Activated B cell treated with CpG ODN at 0.5 μM for 24 hours (primary cell): ENCODE results near the gene OR5M10. TPM values are rescaled to one million over a fixed set of nuclear protein-coding genes. Genes with fewer than 3 reads are reported as not detected.
"Not testable (repeated sequence)": the region's sequence is repeated elsewhere in the genome, so short reads cannot be mapped to it uniquely, and the experiment has no call there.

Source experiments
- ATAC-seq: fragments of 200-7000 bp; cut with Tn5 transposase; one replicate; pipeline ENCODE4 v1.10.0; 2021; ENCODE audit warnings: low read depth, mild to moderate bottlenecking, moderate library complexity
- CTCF ChIA-PET: fragments of 350-600 bp; sonication (Branson Sonifier 250); formaldehyde crosslinking; loops from one replicate; lab custom pipeline; 2021; ENCODE audit warnings: antibody characterized with exemption; lab: Charles Lee
- POLR2A ChIA-PET: fragments of 350-600 bp; sonication (Branson Sonifier 250); formaldehyde crosslinking; loops from one replicate; lab custom pipeline; 2021; ENCODE audit warnings: antibody characterized with exemption; lab: Charles Lee
- DNase-seq: peaks from one replicate; pipeline ENCODE4 v3.0.0; 2022
- H3K27ac Mint-ChIP-seq: one replicate; pipeline ENCODE4 v1.8.0; 2020; ENCODE audit warnings: mixed read lengths
- H3K27me3 Mint-ChIP-seq: one replicate; pipeline ENCODE4 v1.8.0; 2021; ENCODE audit warnings: mixed read lengths
- H3K36me3 Mint-ChIP-seq: one replicate; pipeline ENCODE4 v1.8.0; 2021; ENCODE audit warnings: low read depth, mixed read lengths
- H3K4me1 Mint-ChIP-seq: one replicate; pipeline ENCODE4 v1.8.0; 2021; ENCODE audit warnings: mixed read lengths
- H3K4me3 Mint-ChIP-seq: one replicate; pipeline ENCODE4 v1.8.0; 2020; ENCODE audit warnings: mild to moderate bottlenecking, mixed read lengths
- H3K9me3 Mint-ChIP-seq: one replicate; pipeline ENCODE4 v1.8.0; 2020; ENCODE audit warnings: mixed read lengths
- intact Hi-C: fragments of 100-400 bp; cut with micrococcal nuclease; formaldehyde crosslinking; loops from one replicate; pipeline ENCODE4 v1.15.1; 2024
- total RNA-seq: library from RNA; stranded (reverse); gene quantifications from 2 replicates; pipeline ENCODE4 v1.2.3, GENCODE V29; 2022
- TF ChIP-seq, protein P1 (sequence below): fragments of 200-600 bp; IDR thresholded peaks from one replicate; pipeline ENCODE4 v1.8.0; 2022; ENCODE audit warnings: antibody characterized with exemption, mild to moderate bottlenecking

The OR5M10 gene
- not detected in 2 replicates for total RNA-seq

DNA sequence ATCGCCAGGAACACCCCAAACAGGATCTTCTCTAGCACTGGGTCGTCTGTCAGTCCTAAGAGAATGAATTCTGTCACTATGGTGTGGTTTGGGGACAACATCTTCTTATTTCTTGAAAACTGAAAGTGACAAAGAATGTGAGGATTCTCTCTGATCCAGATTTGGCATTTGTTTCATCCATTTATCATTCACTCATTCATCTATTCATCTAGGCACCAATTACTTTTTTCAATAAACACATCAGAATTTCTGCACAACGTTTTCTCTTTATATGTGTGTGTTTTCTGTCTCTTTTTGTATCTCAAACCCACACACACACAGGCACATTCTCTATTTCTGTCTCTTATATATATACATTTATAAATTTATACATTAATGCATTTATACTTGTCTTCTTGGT, at the start of gene OR5M10:
TSS of gene OR5M10 (minus strand) at position 101 of the 400 bp plus-strand sequence. CDS start at position 101, 0 bp downstream.
- H3K9me3 Mint-ChIP-seq = peaks cover 5% of the 10 kb centered on the region
- H3K27me3 Mint-ChIP-seq = no peaks in the 10 kb centered on the region
- H3K36me3 Mint-ChIP-seq = no peaks in the 10 kb centered on the region
- no peak for DNase-seq
- POLR2A ChIA-PET = no interaction called here
- CTCF ChIA-PET = no interaction called here
- no peak for ATAC-seq
- intact Hi-C loops = no loop called here
- no peaks in the 10 kb centered on the region for H3K4me1 Mint-ChIP-seq
- no peak within 1 kb of the TSS for H3K4me3 Mint-ChIP-seq
- TF ChIP-seq, protein P1, sequence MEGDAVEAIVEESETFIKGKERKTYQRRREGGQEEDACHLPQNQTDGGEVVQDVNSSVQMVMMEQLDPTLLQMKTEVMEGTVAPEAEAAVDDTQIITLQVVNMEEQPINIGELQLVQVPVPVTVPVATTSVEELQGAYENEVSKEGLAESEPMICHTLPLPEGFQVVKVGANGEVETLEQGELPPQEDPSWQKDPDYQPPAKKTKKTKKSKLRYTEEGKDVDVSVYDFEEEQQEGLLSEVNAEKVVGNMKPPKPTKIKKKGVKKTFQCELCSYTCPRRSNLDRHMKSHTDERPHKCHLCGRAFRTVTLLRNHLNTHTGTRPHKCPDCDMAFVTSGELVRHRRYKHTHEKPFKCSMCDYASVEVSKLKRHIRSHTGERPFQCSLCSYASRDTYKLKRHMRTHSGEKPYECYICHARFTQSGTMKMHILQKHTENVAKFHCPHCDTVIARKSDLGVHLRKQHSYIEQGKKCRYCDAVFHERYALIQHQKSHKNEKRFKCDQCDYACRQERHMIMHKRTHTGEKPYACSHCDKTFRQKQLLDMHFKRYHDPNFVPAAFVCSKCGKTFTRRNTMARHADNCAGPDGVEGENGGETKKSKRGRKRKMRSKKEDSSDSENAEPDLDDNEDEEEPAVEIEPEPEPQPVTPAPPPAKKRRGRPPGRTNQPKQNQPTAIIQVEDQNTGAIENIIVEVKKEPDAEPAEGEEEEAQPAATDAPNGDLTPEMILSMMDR = no peak
- no peak within 1 kb of the TSS for H3K27ac Mint-ChIP-seq

- H3K36me3 Mint-ChIP-seq = no peaks in the 10 kb centered on the region
- no peak for DNase-seq
- TF ChIP-seq, protein P1 = no peak
Measured at GRCh38 chr11:56625946-56626345, 48.4 kb upstream of the OR5M10 start.

GRCh38 chr11:56624661-56625110, 47.2 kb upstream of the OR5M10 start:
- Mint-ChIP-seq H3K27ac (no peak overlapping the region), H3K4me3 (no peak overlapping the region), H3K4me1 (no peaks in the 10 kb centered on the region), H3K27me3 (no peaks in the 10 kb centered on the region), H3K36me3 (no peaks in the 10 kb centered on the region), H3K9me3 (no peaks in the 10 kb centered on the region)
- intact Hi-C loops = no loop called here
- no peak for ATAC-seq
- ChIA-PET POLR2A (no interaction called here), CTCF (no interaction called here)
- TF ChIP-seq, protein P1 = no peak
- DNase-seq = no peak

More at GRCh38 chr11:56625946-56626345, 48.4 kb upstream of the OR5M10 start:
- ChIA-PET POLR2A (no interaction called here), CTCF (no interaction called here)
- Mint-ChIP-seq H3K4me1 (no peaks in the 10 kb centered on the region), H3K9me3 (no peaks in the 10 kb centered on the region), H3K27me3 (no peaks in the 10 kb centered on the region), H3K4me3 (no peak overlapping the region), H3K27ac (no peak overlapping the region)
- intact Hi-C loops = no loop called here
- no peak for ATAC-seq

GRCh38 chr11:56611174-56611573, 33.7 kb upstream of the OR5M10 start:
- POLR2A ChIA-PET = no interaction called here
- TF ChIP-seq, protein P1 = no peak
- CTCF ChIA-PET = no interaction called here
- intact Hi-C loops = no loop called here
- H3K27me3 Mint-ChIP-seq = no peaks in the 10 kb centered on the region
- H3K27ac Mint-ChIP-seq = no peak overlapping the region
- H3K4me3 Mint-ChIP-seq = no peak overlapping the region
- H3K9me3 Mint-ChIP-seq = peaks cover 3% of the 10 kb centered on the region
- no peaks in the 10 kb centered on the region for H3K4me1 Mint-ChIP-seq
- ATAC-seq = no peak
- DNase-seq = no peak
- H3K36me3 Mint-ChIP-seq = no peaks in the 10 kb centered on the region

DNA sequence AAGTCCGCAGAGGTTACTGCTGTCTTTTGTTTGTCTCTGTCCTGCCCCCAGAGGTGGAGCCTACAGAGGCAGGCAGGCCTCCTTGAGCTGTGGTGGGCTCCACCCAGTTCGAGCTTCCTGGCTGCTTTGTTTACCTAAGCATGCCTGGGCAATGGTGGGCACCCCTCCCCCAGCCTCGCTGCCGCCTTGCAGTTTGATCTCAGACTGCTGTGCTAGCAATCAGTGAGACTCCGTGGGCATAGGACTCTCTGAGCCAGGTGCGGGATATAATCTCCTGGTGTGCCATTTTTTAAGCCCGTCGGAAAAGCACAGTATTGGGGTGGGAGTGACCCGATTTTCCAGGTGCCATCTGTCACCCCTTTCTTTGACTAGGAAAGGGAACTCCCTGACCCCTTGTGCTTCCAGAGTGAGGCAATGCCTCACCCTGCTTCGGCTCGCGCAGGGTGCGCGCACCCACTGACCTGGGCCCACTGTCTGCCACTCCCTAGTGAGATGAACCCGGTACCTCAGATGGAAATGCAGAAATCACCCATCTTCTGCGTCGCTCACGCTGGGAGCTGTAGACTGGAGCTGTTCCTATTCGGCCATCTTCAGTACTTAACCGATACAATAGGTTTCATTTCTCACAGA, 14.7 kb upstream of the OR5M10 start:
- ATAC-seq, H3K27ac Mint-ChIP-seq, H3K27me3 Mint-ChIP-seq, H3K4me3 Mint-ChIP-seq, H3K36me3 Mint-ChIP-seq, H3K9me3 Mint-ChIP-seq, POLR2A ChIA-PET, H3K4me1 Mint-ChIP-seq, CTCF ChIA-PET, DNase-seq, intact Hi-C loops: not testable (repeated sequence)
